Measurements from ENCODE around the gene ATG9B.

The ATG9B gene

DNA sequence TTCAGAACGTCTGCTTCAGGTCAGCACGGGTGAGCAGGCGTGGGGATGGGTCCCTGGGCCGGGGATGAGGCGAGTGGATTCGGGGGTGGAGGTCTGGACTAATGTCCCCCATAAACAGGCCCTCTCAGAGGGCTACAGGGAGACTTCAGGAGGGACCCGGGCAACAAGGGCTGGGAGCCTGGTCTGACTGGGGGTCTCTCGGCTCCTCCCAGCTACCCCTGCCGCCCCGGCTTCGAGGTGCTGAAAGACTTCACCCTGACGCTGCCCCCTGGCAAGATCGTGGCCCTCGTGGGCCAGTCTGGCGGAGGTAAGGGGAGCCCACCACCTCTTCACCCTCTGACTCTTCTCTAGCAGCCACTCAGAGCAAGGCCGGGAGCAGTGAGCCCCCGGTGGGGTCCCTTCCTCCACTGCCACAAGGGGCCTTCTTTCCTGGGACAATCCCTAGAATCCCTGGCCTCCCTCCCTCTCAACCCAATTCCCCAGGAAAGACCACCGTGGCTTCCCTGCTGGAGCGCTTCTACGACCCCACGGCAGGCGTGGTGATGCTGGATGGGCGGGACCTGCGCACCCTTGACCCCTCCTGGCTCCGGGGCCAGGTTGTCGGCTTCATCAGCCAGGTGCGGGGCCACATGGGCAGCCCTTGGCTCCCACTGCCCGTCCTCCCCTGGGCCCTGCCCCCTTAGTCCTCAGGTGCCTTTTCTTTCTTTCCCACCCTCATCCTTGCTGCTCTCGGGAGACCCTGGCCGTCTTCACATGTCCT, 16.5 kb upstream of the ATG9B start:
- no peaks in the 10 kb centered on the region for H3K36me3 ChIP-seq (ENCODE audit: control insufficient read depth, insufficient read depth, low read length)

DNA sequence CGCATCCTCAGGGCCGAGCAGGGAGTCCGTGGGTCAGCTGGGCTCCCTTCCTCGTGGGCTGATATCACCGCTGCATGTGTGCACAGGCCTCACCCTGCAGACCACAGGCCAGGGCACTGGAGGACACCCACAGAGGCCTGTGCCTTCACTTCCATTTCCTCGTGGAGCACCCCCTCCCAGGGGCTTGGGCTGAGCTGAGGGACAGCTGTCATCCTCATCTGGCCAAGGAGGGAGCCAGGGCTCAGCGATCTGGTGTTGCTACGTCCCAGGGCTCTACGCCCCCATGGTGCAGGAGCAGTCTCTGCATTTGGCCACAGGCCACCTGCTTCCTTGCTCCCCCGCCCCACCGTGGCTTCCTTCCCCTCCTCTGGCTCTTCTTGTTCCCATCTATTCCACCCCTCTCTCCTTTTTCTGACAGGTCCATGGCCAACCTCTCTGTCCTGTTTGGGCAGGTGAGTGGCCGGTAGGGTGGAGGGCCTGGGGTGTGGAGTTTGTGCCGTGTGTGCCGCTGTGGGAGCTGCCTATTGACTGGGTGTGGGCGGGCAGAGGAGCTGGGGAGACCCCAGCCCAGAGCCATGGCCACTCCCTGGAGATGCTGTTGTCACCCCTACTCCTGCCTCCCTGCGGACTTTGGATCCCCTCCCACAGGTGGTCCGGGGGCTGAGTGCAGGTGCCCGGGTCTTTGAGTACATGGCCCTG, 15.7 kb upstream of the ATG9B start:
- Histone ChIP-seq H3K4me3 (ENCODE audit: low read length) (no peak overlapping the region), H3K36me3 (ENCODE audit: control insufficient read depth, insufficient read depth, low read length) (no peaks in the 10 kb centered on the region), H3K27me3 (ENCODE audit: control insufficient read depth, insufficient read depth, low read length) (no peaks in the 10 kb centered on the region), H3K9me3 (ENCODE audit: control insufficient read depth, low read length) (no peaks in the 10 kb centered on the region), H3K4me1 (ENCODE audit: control insufficient read depth, insufficient read depth, low read length) (peaks cover 23% of the 10 kb centered on the region), H3K9ac (ENCODE audit: low read length) (no peak overlapping the region)

More for the DNA sequence above, 16.5 kb upstream of the ATG9B start:
- no peaks in the 10 kb centered on the region for H3K9me3 ChIP-seq (ENCODE audit: control insufficient read depth, low read length)
- H3K9ac ChIP-seq (ENCODE audit: low read length) = no peak overlapping the region
- H3K4me3 ChIP-seq (ENCODE audit: low read length) = no peak overlapping the region
- H3K27me3 ChIP-seq (ENCODE audit: control insufficient read depth, insufficient read depth, low read length) = no peaks in the 10 kb centered on the region
- H3K4me1 ChIP-seq (ENCODE audit: control insufficient read depth, insufficient read depth, low read length) = peaks cover 23% of the 10 kb centered on the region

DNA sequence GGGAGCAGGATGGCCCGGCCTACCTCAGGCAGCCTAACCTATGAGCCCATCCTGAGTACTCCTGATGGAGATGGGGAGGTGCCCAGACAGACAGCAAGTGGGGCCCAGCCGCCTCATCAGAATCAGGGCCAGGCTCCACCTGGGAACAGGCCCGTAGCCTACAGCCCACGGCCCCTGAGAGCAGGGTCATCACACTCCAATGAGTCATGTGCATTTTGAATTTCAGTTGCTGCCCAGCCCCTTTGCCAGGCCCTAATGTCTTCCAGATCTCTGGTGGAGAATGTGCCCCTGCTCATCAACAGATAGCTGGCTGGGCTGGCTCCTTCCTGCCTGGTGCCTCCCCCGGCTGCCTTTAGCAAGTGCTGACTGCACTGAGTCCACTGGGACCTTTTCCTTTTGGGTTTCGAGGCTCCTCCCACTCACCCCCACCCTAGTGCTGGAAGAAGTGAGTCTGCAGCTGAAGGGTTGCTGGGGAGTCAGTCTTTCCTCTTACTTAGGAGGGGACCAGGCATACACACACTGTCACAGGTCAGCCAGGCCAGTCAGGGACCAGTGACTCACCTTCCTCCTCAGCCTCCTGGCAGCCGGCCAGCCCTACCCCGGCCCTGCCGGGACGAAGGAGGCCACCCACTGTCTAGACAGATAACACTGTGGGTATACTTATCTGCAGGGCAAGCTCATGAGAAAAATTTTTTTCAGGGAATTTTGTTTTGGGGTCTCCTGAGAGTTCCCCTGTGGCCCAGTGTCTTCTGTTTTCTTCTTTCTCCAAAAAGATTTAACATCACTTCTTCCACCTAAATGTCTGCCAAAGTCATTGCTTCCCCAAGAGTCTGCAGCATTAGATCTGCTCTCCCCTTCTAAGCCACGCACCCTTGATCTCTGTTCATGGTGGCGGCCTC, 14.9 kb upstream of the ATG9B start:
- Histone ChIP-seq H3K36me3 (ENCODE audit: control insufficient read depth, insufficient read depth, low read length) (no peaks in the 10 kb centered on the region), H3K27me3 (ENCODE audit: control insufficient read depth, insufficient read depth, low read length) (no peaks in the 10 kb centered on the region), H3K4me3 (ENCODE audit: low read length) (no peak overlapping the region), H3K4me1 (ENCODE audit: control insufficient read depth, insufficient read depth, low read length) (peaks cover 23% of the 10 kb centered on the region), H3K9ac (ENCODE audit: low read length) (peak overlapping the region; percentile 31), H3K9me3 (ENCODE audit: control insufficient read depth, low read length) (no peaks in the 10 kb centered on the region)

DNA sequence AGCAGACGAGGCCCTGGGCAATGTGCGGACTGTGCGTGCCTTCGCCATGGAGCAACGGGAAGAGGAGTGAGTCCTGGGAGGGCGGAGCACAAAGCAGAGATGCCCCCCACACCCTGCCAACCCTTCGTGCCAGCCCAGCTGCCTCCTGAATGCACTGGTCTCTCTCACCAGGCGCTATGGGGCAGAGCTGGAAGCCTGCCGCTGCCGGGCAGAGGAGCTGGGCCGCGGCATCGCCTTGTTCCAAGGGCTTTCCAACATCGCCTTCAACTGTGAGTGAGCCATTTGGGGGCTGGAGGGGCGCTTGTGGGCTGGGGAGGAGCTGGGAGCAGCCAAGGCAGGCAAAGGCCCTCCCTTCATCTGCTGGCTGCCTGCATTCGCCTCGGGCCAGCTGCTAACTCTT, 11.6 kb upstream of the ATG9B start:
- H3K36me3 ChIP-seq (ENCODE audit: control insufficient read depth, insufficient read depth, low read length) = no peaks in the 10 kb centered on the region
- no peak overlapping the region for H3K4me3 ChIP-seq (ENCODE audit: low read length)

DNA sequence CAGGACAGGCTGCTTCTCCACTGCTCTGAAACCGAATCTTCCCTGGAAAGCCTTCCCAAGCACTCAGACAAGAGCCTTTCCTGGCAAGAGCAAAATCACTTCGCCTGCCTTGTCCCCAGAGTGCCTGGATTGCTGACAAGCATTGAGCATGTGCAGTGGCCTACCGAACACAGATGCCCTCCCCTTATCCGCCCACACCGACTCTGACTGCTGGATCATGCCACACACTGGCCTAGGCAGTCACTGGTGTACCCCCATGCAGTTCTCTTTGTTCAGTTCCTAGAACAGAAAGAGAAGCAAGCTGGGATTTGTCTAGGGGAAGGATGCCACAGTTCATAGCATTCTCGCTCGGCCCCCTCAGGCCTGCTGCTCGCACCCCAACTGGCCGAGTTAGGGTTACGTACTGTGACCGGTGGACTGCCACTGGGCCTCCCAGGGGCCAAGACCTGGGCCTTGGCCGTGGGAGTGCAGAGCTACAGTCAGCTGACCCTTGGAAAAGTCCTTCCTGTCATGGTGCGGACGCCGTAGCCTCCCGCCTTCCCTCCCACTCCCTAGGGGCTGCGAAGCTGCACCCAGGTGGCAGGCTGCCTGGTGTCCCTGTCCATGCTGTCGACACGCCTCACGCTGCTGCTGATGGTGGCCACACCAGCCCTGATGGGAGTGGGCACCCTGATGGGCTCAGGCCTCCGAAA, 10.9 kb upstream of the ATG9B start:
- Histone ChIP-seq H3K27me3 (ENCODE audit: control insufficient read depth, insufficient read depth, low read length) (no peaks in the 10 kb centered on the region), H3K4me3 (ENCODE audit: low read length) (no peak overlapping the region), H3K9me3 (ENCODE audit: control insufficient read depth, low read length) (no peaks in the 10 kb centered on the region), H3K36me3 (ENCODE audit: control insufficient read depth, insufficient read depth, low read length) (no peaks in the 10 kb centered on the region), H3K4me1 (ENCODE audit: control insufficient read depth, insufficient read depth, low read length) (peaks cover 19% of the 10 kb centered on the region), H3K9ac (ENCODE audit: low read length) (no peak overlapping the region)

More for the DNA sequence above, 11.6 kb upstream of the ATG9B start:
- H3K9ac ChIP-seq (ENCODE audit: low read length) = no peak overlapping the region
- no peaks in the 10 kb centered on the region for H3K27me3 ChIP-seq (ENCODE audit: control insufficient read depth, insufficient read depth, low read length)
- no peaks in the 10 kb centered on the region for H3K9me3 ChIP-seq (ENCODE audit: control insufficient read depth, low read length)
- peaks cover 23% of the 10 kb centered on the region for H3K4me1 ChIP-seq (ENCODE audit: control insufficient read depth, insufficient read depth, low read length)

DNA sequence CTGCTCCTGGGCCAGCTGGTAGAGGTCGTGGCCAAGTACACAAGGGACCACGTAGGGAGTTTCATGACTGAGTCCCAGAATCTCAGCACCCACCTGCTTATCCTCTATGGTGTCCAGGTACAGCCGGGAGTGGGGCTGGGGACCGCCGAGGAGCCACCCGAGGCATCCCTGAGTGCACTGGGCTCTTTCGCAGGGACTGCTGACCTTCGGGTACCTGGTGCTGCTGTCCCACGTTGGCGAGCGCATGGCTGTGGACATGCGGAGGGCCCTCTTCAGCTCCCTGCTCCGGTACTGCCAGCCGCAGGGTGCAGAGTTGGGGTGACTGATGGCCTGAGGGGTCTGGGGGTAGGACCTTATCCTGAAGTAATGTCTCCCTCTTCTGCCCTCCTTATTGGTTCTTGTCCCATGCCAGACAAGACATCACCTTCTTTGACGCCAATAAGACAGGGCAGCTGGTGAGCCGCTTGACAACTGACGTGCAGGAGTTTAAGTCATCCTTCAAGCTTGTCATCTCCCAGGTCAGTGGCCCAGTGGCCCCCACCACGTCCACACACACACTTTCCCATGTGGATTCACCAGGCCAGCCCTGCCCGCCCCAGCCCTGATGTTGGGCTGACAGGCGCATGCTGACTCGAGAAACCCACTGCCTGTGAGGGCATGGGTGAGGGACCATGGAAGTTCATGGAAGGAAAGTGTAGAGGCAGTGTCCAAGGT, 10.2 kb upstream of the ATG9B start:
- no peaks in the 10 kb centered on the region for H3K36me3 ChIP-seq (ENCODE audit: control insufficient read depth, insufficient read depth, low read length)
- H3K27me3 ChIP-seq (ENCODE audit: control insufficient read depth, insufficient read depth, low read length) = no peaks in the 10 kb centered on the region
- H3K9me3 ChIP-seq (ENCODE audit: control insufficient read depth, low read length) = no peaks in the 10 kb centered on the region
- peaks cover 12% of the 10 kb centered on the region for H3K4me1 ChIP-seq (ENCODE audit: control insufficient read depth, insufficient read depth, low read length)
- H3K9ac ChIP-seq (ENCODE audit: low read length) = no peak overlapping the region
- H3K4me3 ChIP-seq (ENCODE audit: low read length) = no peak overlapping the region

DNA sequence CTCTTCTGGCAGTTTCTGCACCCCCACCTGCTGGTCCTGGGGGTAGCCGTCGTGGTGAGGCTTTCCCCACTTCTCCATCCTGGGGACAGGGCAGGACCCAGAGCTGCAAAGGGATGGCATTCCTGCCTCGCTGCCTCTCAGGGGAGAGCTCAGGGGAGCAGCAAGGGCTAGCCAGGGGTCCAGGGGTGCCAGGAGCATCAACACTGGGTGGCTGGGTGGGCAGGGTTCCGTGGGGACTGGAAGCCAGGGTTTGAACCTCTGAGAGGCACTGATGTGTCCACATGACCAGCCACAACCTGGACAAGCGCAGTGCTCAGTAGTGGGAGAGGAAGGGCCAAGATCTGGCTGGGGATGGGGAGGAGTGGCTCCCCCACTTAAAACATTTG, 9.6 kb upstream of the ATG9B start:
- Histone ChIP-seq H3K9me3 (ENCODE audit: control insufficient read depth, low read length) (no peaks in the 10 kb centered on the region), H3K27me3 (ENCODE audit: control insufficient read depth, insufficient read depth, low read length) (no peaks in the 10 kb centered on the region), H3K9ac (ENCODE audit: low read length) (no peak overlapping the region), H3K4me3 (ENCODE audit: low read length) (no peak overlapping the region), H3K36me3 (ENCODE audit: control insufficient read depth, insufficient read depth, low read length) (no peaks in the 10 kb centered on the region), H3K4me1 (ENCODE audit: control insufficient read depth, insufficient read depth, low read length) (peaks cover 9% of the 10 kb centered on the region)

DNA sequence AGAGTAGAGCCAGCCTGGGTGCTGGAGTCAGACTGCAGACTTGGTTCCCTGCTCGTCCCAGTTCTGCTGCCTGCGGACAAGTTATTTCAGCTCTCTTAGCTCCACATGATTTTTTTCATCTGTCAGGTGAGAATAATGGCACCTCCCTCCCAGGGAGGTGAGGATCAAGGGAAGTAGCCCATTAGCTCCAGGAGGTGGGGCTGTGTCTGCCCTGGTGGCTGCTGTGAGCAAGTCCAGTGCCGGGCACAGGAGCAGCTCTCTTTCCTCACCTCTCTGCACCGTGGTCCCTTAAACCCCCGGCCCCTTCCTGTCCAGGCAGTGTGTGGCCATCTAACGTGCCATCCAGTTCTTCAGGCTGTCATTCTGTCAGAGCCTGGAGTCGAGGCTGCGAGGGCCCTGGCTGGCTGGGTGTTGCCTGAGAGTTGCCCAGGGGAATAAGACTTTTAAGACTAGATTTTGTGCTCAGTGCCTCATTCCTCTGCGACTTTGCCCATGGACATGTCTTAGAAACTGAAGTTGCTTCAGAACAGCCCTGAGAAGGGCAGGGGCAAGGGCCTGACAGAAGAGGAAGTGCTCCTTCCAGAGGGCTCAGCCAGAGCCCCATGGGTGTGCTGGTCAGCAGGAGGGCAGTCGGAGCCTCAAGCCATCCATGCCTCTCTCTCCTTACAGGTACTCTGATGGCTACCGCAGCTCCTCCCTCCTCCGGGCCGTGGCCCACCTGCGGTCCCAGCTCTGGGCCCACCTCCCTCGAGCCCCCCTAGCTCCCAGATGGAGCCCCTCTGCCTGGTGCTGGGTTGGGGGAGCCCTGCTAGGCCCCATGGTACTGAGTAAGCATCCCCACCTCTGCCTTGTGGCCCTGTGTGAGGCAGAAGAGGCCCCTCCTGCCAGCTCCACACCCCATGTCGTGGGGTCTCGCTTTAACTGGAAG, 8.9 kb upstream of the ATG9B start:
- no peak overlapping the region for H3K4me3 ChIP-seq (ENCODE audit: low read length)
- H3K9me3 ChIP-seq (ENCODE audit: control insufficient read depth, low read length) = no peaks in the 10 kb centered on the region
- no peaks in the 10 kb centered on the region for H3K36me3 ChIP-seq (ENCODE audit: control insufficient read depth, insufficient read depth, low read length)
- no peak overlapping the region for H3K9ac ChIP-seq (ENCODE audit: low read length)
- H3K4me1 ChIP-seq (ENCODE audit: control insufficient read depth, insufficient read depth, low read length) = peaks cover 3% of the 10 kb centered on the region
- H3K27me3 ChIP-seq (ENCODE audit: control insufficient read depth, insufficient read depth, low read length) = no peaks in the 10 kb centered on the region

DNA sequence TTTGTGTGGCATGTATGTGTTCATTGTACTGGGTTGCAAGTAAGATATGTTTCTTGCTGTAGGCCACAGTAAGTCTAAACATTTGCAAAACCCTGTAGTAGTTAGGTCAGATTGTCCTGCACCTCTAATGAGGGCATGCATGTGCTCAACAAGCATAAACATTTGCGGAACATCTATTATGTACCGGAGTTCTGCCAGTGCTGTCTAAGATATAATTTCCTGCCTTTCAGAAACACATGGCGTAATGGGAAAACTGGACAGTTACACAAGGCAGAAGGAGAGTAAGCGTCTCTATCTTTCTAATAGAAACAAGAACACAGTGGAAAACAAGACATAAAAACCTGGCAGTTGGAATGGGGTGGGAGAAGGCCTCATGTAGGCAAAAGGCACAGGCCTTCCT, 6.7 kb upstream of the ATG9B start:
- Histone ChIP-seq H3K36me3 (ENCODE audit: control insufficient read depth, insufficient read depth, low read length) (no peaks in the 10 kb centered on the region), H3K4me1 (ENCODE audit: control insufficient read depth, insufficient read depth, low read length) (peaks cover 19% of the 10 kb centered on the region), H3K9ac (ENCODE audit: low read length) (no peak overlapping the region), H3K9me3 (ENCODE audit: control insufficient read depth, low read length) (no peaks in the 10 kb centered on the region), H3K27me3 (ENCODE audit: control insufficient read depth, insufficient read depth, low read length) (no peaks in the 10 kb centered on the region), H3K4me3 (ENCODE audit: low read length) (no peak overlapping the region)

DNA sequence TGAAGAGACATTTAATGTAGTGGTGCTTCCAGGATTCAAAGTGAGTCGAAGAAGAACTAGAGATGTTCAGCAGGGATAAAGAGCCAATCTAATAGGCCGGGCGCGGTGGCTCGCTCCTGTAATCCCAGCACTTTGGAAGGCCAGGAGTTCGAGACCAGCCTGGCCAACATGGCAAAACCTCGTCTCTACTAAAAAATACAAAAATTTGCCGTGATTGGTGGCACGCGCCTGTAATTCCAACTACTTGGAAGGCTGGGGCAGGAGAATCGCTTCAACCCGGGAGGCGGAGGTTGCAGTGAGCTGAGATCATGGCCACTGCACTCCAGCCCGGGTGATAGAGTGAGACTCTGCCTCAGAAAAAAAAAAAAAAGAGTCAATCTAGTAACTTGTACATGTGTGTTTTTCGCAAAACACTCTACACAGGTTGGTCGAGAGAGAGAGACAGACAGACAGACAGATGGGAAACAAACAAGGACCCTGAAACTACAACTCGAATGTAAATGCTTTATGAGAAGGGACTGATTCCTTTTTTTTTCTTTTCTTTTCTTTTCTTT, 4.7 kb upstream of the ATG9B start:
- peaks cover 19% of the 10 kb centered on the region for H3K4me1 ChIP-seq (ENCODE audit: control insufficient read depth, insufficient read depth, low read length)
- H3K27me3 ChIP-seq (ENCODE audit: control insufficient read depth, insufficient read depth, low read length) = no peaks in the 10 kb centered on the region
- H3K36me3 ChIP-seq (ENCODE audit: control insufficient read depth, insufficient read depth, low read length) = no peaks in the 10 kb centered on the region
- H3K9me3 ChIP-seq (ENCODE audit: control insufficient read depth, low read length) = no peaks in the 10 kb centered on the region
- H3K4me3 ChIP-seq (ENCODE audit: low read length) = peak overlapping the region; percentile 99
- H3K9ac ChIP-seq (ENCODE audit: low read length) = peak overlapping the region; percentile 62
